GM13977 (cell line): ENCODE measurements around the gene PHF23.
A peak's percentile ranks its signal among the peaks of the same experiment; 100 is the strongest.

Experiments used
- DNase-seq: peaks from one replicate; pipeline ENCODE4 v3.0.0; 2012; ENCODE audit warnings: low spot score
- in situ Hi-C: fragments of 300-500 bp; cut with MboI; formaldehyde crosslinking; loops from one replicate; pipeline ENCODE4 v1.12.0; 2022; ENCODE audit warnings: low sequenced_read_pairs, low pct_unique_long_range_greater_than_20kb, mixed read lengths, inconsistent platforms; ENCODE audit not compliant: unreplicated experiment
- TF ChIP-seq, protein P1 (sequence below): IDR thresholded peaks from 2 replicates; pipeline ENCODE4 v1.5.1; 2012; ENCODE audit warnings: mild to moderate bottlenecking, control low read depth; ENCODE audit not compliant: insufficient read depth; ENCODE audit errors: extremely low read depth, missing control alignments

PHF23 gene

DNA sequence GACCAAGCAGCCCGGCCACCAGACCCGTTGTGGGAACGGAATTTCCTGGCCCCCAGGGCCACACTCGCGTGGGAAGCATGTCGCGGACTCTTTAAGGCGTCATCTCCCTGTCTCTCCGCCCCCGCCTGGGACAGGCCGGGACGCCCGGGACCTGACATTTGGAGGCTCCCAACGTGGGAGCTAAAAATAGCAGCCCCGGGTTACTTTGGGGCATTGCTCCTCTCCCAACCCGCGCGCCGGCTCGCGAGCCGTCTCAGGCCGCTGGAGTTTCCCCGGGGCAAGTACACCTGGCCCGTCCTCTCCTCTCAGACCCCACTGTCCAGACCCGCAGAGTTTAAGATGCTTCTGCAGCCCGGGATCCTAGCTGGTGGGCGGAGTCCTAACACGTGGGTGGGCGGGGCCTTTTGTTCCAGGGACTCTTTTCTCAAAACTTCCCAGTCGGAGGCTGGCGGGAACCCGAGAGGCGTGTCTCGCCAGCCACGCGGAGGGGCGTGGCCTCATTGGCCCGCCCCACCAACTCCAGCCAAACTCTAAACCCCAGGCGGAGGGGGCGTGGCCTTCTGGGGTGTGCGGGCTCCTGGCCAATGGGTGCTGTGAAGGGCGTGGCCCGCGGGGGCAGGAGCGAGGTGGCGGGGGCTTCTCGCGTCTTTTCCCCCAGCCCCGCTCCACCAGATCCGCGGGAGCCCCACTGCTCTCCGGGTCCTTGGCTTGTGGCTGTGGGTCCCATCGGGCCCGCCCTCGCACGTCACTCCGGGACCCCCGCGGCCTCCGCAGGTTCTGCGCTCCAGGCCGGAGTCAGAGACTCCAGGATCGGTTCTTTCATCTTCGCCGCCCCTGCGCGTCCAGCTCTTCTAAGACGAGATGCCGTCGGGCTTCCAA is 42.1 kb upstream of the PHF23 start, which contains the start of gene SLC2A4:
SLC2A4 (plus strand) TSS at position 645 of the 879 bp plus-strand sequence; CDS start at position 862, 217 bp downstream.
- peak; percentile 97 for DNase-seq
- TF ChIP-seq, protein P1, sequence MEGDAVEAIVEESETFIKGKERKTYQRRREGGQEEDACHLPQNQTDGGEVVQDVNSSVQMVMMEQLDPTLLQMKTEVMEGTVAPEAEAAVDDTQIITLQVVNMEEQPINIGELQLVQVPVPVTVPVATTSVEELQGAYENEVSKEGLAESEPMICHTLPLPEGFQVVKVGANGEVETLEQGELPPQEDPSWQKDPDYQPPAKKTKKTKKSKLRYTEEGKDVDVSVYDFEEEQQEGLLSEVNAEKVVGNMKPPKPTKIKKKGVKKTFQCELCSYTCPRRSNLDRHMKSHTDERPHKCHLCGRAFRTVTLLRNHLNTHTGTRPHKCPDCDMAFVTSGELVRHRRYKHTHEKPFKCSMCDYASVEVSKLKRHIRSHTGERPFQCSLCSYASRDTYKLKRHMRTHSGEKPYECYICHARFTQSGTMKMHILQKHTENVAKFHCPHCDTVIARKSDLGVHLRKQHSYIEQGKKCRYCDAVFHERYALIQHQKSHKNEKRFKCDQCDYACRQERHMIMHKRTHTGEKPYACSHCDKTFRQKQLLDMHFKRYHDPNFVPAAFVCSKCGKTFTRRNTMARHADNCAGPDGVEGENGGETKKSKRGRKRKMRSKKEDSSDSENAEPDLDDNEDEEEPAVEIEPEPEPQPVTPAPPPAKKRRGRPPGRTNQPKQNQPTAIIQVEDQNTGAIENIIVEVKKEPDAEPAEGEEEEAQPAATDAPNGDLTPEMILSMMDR = no peak
- in situ Hi-C loops = no loop called here

DNA sequence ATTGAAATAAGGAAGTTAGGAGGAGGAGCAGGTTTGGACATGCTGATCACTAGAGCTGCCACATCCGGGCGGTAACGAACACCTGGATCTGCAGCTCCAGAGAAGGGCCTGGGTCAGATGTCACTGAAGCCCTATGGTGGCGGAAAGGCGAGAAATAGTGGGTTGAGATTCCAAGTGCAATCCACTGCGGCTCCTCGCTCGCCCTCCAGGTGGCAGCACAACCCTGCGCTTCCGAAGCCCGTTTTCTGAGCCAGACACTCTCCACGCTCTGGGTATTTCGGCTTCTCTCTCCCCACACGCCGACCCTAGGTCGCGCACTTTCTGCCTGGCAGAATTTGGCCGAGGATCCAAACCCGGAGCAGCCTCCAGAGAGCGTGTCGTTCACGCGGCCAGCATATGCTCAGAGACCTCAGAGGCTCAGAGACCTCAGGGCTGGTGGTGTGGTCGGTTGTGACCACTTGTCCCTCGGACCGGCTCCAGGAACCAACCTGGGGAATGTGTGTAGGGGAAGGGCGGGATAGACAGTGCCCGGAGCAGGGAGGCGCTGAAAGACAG is 41.3 kb upstream of the PHF23 start:
- TF ChIP-seq, protein P1 = peak; percentile 83
- in situ Hi-C loops = no loop called here
- DNase-seq = peak; percentile 86

DNA sequence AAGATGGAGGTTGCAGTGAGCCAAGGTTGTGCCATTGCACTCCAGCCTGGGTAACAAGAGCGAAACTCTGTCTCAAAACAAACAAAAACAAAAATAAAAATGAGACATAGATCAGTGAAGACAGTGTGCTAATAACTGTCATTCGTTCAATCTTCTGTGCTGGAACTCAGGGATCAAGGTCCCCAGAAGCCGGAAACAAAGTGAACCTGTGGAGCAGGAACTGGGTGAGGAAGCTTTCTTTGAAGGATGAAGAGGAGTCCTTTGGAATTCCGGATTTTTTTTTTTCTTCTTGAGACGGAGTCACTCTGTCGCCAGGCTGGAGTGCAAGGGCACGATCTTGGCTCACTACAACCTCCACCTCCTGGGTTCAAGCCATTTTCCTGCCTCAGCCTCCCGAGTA is 40.2 kb upstream of the PHF23 start:
- no peak for DNase-seq
- TF ChIP-seq, protein P1 = no peak
- in situ Hi-C loops = no loop called here

DNA sequence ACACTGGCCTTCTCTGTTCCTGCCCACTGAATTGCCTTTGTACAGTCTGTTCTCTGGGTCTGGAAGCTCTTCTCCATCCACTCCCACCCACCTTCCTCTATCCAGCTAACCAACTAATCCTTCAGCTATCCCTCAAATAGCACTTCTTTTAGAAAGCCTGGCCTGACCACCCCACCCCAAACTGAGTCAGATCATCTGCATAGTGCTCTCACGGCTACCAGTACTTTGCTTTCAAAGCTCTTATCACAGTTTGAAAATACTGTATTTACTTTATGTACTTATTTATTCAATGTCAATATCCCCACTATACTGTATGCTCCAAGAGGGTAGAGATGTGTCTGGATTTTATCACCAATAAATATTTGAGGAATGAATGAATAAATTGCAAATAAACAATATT is 27.5 kb upstream of the PHF23 start:
- no peak for DNase-seq
- TF ChIP-seq, protein P1 = no peak

DNA sequence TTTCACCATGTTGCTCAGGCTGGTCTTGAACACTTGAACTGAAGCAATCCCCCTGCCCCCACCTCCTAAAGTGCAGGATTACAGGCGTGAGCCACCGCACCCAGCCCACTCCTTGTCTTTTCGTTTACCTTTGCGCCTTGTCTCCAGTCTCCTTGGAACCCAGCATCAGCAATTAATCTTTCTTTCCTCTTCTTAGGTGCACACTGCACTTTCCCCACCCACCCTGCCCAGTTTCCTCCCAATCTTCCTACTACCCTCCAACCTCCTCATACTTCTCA is 24.5 kb upstream of the PHF23 start:
- TF ChIP-seq, protein P1 = no peak
- DNase-seq = no peak
- in situ Hi-C loops = no loop called here

More for the DNA sequence above, 27.5 kb upstream of the PHF23 start:
- in situ Hi-C loops = no loop called here

GRCh38 chr17:7262935-7263800 is 23.9 kb upstream of the PHF23 start:
- in situ Hi-C loops = no loop called here
- TF ChIP-seq, protein P1 = no peak
- DNase-seq = peak; percentile 38
